ENCODE results near the gene OR10A5.

DNA sequence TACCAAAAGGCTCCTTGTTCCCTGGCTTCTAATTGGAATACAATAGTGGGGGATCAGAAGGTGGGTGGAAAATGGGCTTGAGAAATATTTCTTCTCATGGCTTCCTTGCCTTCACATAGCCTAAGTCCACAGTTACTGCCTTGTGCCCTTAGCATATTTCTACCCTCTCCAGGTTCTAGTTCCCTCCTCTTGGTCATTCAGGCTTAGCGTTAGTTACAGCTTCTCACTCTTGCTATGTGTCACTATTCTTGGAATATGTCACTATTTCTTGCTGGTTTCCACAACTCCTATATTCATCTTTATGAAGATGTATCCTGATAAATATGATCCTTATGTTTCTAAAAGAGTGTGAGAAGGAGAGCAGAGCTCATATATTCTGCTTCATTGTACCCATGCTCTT, 44.4 kb downstream of the OR10A5 start:
- no peak for TF ChIP-seq MAX (IDR thresholded peaks at IDR 0.05; ENCODE audit: insufficient read depth, insufficient read length)
- TF ChIP-seq, protein P1, sequence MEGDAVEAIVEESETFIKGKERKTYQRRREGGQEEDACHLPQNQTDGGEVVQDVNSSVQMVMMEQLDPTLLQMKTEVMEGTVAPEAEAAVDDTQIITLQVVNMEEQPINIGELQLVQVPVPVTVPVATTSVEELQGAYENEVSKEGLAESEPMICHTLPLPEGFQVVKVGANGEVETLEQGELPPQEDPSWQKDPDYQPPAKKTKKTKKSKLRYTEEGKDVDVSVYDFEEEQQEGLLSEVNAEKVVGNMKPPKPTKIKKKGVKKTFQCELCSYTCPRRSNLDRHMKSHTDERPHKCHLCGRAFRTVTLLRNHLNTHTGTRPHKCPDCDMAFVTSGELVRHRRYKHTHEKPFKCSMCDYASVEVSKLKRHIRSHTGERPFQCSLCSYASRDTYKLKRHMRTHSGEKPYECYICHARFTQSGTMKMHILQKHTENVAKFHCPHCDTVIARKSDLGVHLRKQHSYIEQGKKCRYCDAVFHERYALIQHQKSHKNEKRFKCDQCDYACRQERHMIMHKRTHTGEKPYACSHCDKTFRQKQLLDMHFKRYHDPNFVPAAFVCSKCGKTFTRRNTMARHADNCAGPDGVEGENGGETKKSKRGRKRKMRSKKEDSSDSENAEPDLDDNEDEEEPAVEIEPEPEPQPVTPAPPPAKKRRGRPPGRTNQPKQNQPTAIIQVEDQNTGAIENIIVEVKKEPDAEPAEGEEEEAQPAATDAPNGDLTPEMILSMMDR (IDR thresholded peaks at IDR 0.05; ENCODE audit: extremely low read depth in 1 of 2, insufficient read depth in 1 of 2, low read depth in 1 of 2, low read length in 2 of 2): no peak
- TF ChIP-seq POLR2A (IDR thresholded peaks at IDR 0.05; ENCODE audit: low read depth, low read length): no peak

All from endothelial cell of umbilical vein (primary cell).